ENCODE measurements around the gene PKD1.
"Not testable (repeated sequence)": the region's sequence is repeated elsewhere in the genome, so short reads cannot be mapped to it uniquely, and the experiment has no call there.

- TF ChIP-seq CTCF, POLR2AphosphoS5, POLR2A (IDR thresholded peaks at IDR 0.05): not testable (repeated sequence)
Measured at GRCh38 chr16:2135071-2135470, 627 bp downstream of the PKD1 start.
